B cell (primary cell): ENCODE measurements around the gene ACTR6. TPM values are rescaled to one million over a fixed set of nuclear protein-coding genes. Genes with fewer than 3 reads are reported as not detected.

ENCODE experiments used
- ATAC-seq: fragments of 200-7000 bp; cut with Tn5 transposase; one replicate; pipeline ENCODE4 v1.10.0; 2021; ENCODE audit warnings: low read depth, mild to moderate bottlenecking, moderate number of reproducible peaks, moderate library complexity
- CTCF ChIA-PET: fragments of 350-600 bp; sonication (Branson Sonifier 250); formaldehyde crosslinking; loops from one replicate; lab custom pipeline; 2021; ENCODE audit warnings: antibody characterized with exemption, inconsistent platforms; lab: Charles Lee
- POLR2A ChIA-PET: fragments of 350-600 bp; sonication (Branson Sonifier 250); formaldehyde crosslinking; loops from one replicate; lab custom pipeline; 2021; ENCODE audit warnings: antibody characterized with exemption; lab: Charles Lee
- DNase-seq: peaks from one replicate; pipeline ENCODE4 v3.0.0; 2013
- H2AFZ ChIP-seq: 2 replicates; pipeline ENCODE4 v1.6.1; 2012; ENCODE audit warnings: mild to moderate bottlenecking, low read depth, low read length; ENCODE audit not compliant: insufficient read depth, poor library complexity, severe bottlenecking
- H3K27ac ChIP-seq, 2 donors: 1 replicate in 1 of 2; 2 replicates in 1 of 2; pipeline ENCODE4 v1.5.1; 2012 to 2013; ENCODE audit warnings: low read length in 2 of 2, mild to moderate bottlenecking in 2 of 2, moderate library complexity in 1 of 2
- H3K27me3 ChIP-seq, 4 experiments: fragments of 200-600 bp in 1 of 4; sonication (generic) in 1 of 4; replicated peaks in 1 of 4; 1 replicate in 2 of 4; 2 replicates in 2 of 4; pipeline versions ENCODE4 v1.6.1 to v1.7.0; 2013 to 2016; ENCODE audit warnings: low read length in 3 of 4, mild to moderate bottlenecking in 2 of 4, mixed read lengths in 1 of 4, moderate library complexity in 1 of 4; ENCODE audit not compliant: insufficient read depth in 4 of 4, control insufficient read depth in 3 of 4; ENCODE audit errors: control extremely low read depth in 1 of 4
- H3K36me3 ChIP-seq, 2 experiments: replicated peaks in 1 of 2; 1 replicate in 1 of 2; 2 replicates in 1 of 2; pipeline versions ENCODE4 v1.6.1 to v1.7.1; 2013; ENCODE audit warnings: low read length in 1 of 2; ENCODE audit not compliant: insufficient read depth in 2 of 2, control insufficient read depth in 1 of 2; ENCODE audit errors: control extremely low read depth in 1 of 2, extremely low read depth in 1 of 2
- H3K4me1 ChIP-seq, 2 donors: fragments of 200-600 bp in 1 of 2; sonication (generic) in 1 of 2; 1 replicate in 1 of 2; 2 replicates in 1 of 2; pipeline versions ENCODE4 v1.5.1 to v1.6.1; 2013 to 2017; ENCODE audit warnings: low read length in 2 of 2; ENCODE audit not compliant: control insufficient read depth in 2 of 2, insufficient read depth in 2 of 2
- H3K4me2 ChIP-seq: replicated peaks from 2 replicates; pipeline ENCODE3; 2012; ENCODE audit warnings: mild to moderate bottlenecking, low read depth, low read length; ENCODE audit not compliant: poor library complexity, severe bottlenecking
- H3K4me3 ChIP-seq, 5 experiments: fragments of 200-600 bp in 1 of 5; sonication (generic) in 1 of 5; 1 replicate in 3 of 5; 2 replicates in 2 of 5; pipeline versions ENCODE4 v1.5.1 to v1.7.0; 2011 to 2016; ENCODE audit warnings: low read length in 4 of 5, mild to moderate bottlenecking in 4 of 5, low read depth in 2 of 5, control low read depth in 1 of 5, moderate library complexity in 1 of 5; ENCODE audit not compliant: insufficient read depth in 1 of 5; ENCODE audit errors: control extremely low read depth in 1 of 5, extremely low read depth in 1 of 5
- H3K79me2 ChIP-seq: fragments of 200-600 bp; sonication (generic); one replicate; pipeline ENCODE4 v1.6.0; 2016; ENCODE audit warnings: low read length; ENCODE audit not compliant: control insufficient read depth, insufficient read depth
- H3K9ac ChIP-seq: fragments of 200-600 bp; sonication (generic); 2 replicates; pipeline ENCODE4 v1.6.1; 2017; ENCODE audit warnings: mild to moderate bottlenecking, low read length, moderate library complexity
- H3K9me3 ChIP-seq, 3 donors: one replicate each; pipeline versions ENCODE4 v1.6.1 to v1.7.1; 2013; ENCODE audit warnings: low read length in 2 of 3; ENCODE audit not compliant: control insufficient read depth in 2 of 3, insufficient read depth in 1 of 3; ENCODE audit errors: control extremely low read depth in 1 of 3
- H4K20me1 ChIP-seq: 2 replicates; pipeline ENCODE4 v1.6.0; 2012; ENCODE audit warnings: mild to moderate bottlenecking, low read length; ENCODE audit not compliant: insufficient read depth, control insufficient read depth, poor library complexity, severe bottlenecking
- H3K27ac Mint-ChIP-seq: one replicate; pipeline ENCODE4 v1.8.0; 2021; ENCODE audit warnings: mixed read lengths
- H3K27me3 Mint-ChIP-seq: one replicate; pipeline ENCODE4 v1.8.0; 2021; ENCODE audit warnings: mixed read lengths
- H3K4me1 Mint-ChIP-seq: one replicate; pipeline ENCODE4 v1.8.0; 2021; ENCODE audit warnings: mixed read lengths
- H3K4me3 Mint-ChIP-seq: one replicate; pipeline ENCODE4 v1.8.0; 2021; ENCODE audit warnings: mixed read lengths
- H3K9me3 Mint-ChIP-seq: one replicate; pipeline ENCODE4 v1.8.0; 2022; ENCODE audit warnings: mixed read lengths; ENCODE audit not compliant: insufficient read depth
- EZH2 ChIP-seq: IDR thresholded peaks from 2 replicates; pipeline ENCODE4 v1.6.1; 2012; ENCODE audit warnings: borderline replicate concordance, low read depth, mild to moderate bottlenecking, moderate library complexity, low read length; ENCODE audit not compliant: insufficient read depth, poor library complexity, severe bottlenecking
- WGBS: methylation state at CpG from one replicate; pipeline ENCODE4 v1.1.5; 2013; ENCODE audit warnings: missing lambda C conversion rate; ENCODE audit not compliant: insufficient coverage; 5-methylcytosine and 5-hydroxymethylcytosine counted together
- intact Hi-C: fragments of 100-400 bp; cut with micrococcal nuclease; formaldehyde crosslinking; loops from one replicate; pipeline ENCODE4 v1.10.0; 2022
- polyA plus RNA-seq: library from polyadenylated mRNA; depleted of rRNA; stranded (reverse); fragments of >200 nt; gene quantifications from 2 replicates; pipeline ENCODE4 v1.2.3, GENCODE V29; 2012
- total RNA-seq, 2 donors: library from RNA; stranded (reverse); fragments of 120-200 nt in 1 of 2; gene quantifications; 1 replicate in 1 of 2; 2 replicates in 1 of 2; pipeline versions ENCODE4 v1.2.3 to v1.2.4, GENCODE V29; 2013 to 2022
- TF ChIP-seq, protein P1 (sequence below): fragments of 200-600 bp; IDR thresholded peaks from one replicate; pipeline ENCODE4 v1.8.0; 2022; ENCODE audit warnings: antibody characterized with exemption, mild to moderate bottlenecking

Gene ACTR6
- total and polyA plus RNA-seq, 2 donors (not counting 1 experiment from before 2014, with no cell fraction given), result 10.1 to 30.8 TPM

- Histone ChIP-seq H2AFZ (no peak overlapping the region), H3K9ac (no peak overlapping the region), H3K36me3 (no peaks in the 10 kb centered on the region), H3K27ac (no peak overlapping the region), H3K9me3 (no peaks in the 10 kb centered on the region), H3K4me2 (no peak overlapping the region), H3K4me3 (no peak overlapping the region), H3K27me3 (no peaks in the 10 kb centered on the region), H4K20me1 (no peaks in the 10 kb centered on the region), H3K4me1 (no peaks in the 10 kb centered on the region), H3K79me2 (no peaks in the 10 kb centered on the region)
- ATAC-seq (no peak), DNase-seq (no peak)
- POLR2A ChIA-PET, result no interaction called here
- CTCF ChIA-PET, result no interaction called here
- no peaks in the 10 kb centered on the region for H3K27me3 Mint-ChIP-seq
- intact Hi-C loops, result no loop called here
- no peak for TF ChIP-seq EZH2
- TF ChIP-seq, protein P1, sequence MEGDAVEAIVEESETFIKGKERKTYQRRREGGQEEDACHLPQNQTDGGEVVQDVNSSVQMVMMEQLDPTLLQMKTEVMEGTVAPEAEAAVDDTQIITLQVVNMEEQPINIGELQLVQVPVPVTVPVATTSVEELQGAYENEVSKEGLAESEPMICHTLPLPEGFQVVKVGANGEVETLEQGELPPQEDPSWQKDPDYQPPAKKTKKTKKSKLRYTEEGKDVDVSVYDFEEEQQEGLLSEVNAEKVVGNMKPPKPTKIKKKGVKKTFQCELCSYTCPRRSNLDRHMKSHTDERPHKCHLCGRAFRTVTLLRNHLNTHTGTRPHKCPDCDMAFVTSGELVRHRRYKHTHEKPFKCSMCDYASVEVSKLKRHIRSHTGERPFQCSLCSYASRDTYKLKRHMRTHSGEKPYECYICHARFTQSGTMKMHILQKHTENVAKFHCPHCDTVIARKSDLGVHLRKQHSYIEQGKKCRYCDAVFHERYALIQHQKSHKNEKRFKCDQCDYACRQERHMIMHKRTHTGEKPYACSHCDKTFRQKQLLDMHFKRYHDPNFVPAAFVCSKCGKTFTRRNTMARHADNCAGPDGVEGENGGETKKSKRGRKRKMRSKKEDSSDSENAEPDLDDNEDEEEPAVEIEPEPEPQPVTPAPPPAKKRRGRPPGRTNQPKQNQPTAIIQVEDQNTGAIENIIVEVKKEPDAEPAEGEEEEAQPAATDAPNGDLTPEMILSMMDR, result no peak
- no CpG with 5 or more reads among the region's 3 CpGs for WGBS
- no peaks in the 10 kb centered on the region for H3K4me1 Mint-ChIP-seq
- no peak overlapping the region for H3K27ac Mint-ChIP-seq
- H3K4me3 Mint-ChIP-seq, result no peak overlapping the region
- H3K9me3 Mint-ChIP-seq, result no peaks in the 10 kb centered on the region
These were observed 38.2 kb downstream of the ACTR6 start for GRCh38 chr12:100238801-100239200.

- Histone ChIP-seq H4K20me1 (no peaks in the 10 kb centered on the region), H2AFZ (no peak overlapping the region), H3K4me3 (no peak overlapping the region), H3K4me1 (no peaks in the 10 kb centered on the region), H3K4me2 (no peak overlapping the region), H3K27ac (no peak overlapping the region), H3K79me2 (no peaks in the 10 kb centered on the region), H3K9ac (no peak overlapping the region), H3K9me3 (no peaks in the 10 kb centered on the region), H3K27me3 (no peaks in the 10 kb centered on the region), H3K36me3 (no peaks in the 10 kb centered on the region)
- CTCF ChIA-PET, result no interaction called here
- Mint-ChIP-seq H3K4me3 (no peak overlapping the region), H3K27me3 (no peaks in the 10 kb centered on the region), H3K27ac (no peak overlapping the region), H3K4me1 (no peaks in the 10 kb centered on the region), H3K9me3 (no peaks in the 10 kb centered on the region)
- POLR2A ChIA-PET, result no interaction called here
- DNase-seq (no peak), ATAC-seq (no peak)
- intact Hi-C loops, result no loop called here
- WGBS, result 86% methylated on average over 1 of the region's 1 CpG
- TF ChIP-seq EZH2, result no peak
- TF ChIP-seq, protein P1, result no peak
These were observed 39.0 kb downstream of the ACTR6 start for GRCh38 chr12:100239589-100239988.
